Spleen (tissue), 7 donors: ENCODE results near the gene GALNT11.

Experiments used
- CTCF ChIP-seq, 11 experiments: fragments of 200-600 bp in 7 of 11; fragments of 450-650 bp in 4 of 11; sonication (generic) in 4 of 11; IDR thresholded peaks in 8 of 11; conservative IDR thresholded peaks in 3 of 11; 1 replicate in 7 of 11; 2 replicates in 4 of 11; pipeline versions ENCODE4 v1.4.0 to v1.8.0; 2016 to 2021; ENCODE audit warnings: antibody characterized with exemption in 11 of 11, inconsistent platforms in 4 of 11, mild to moderate bottlenecking in 1 of 11
- POLR2A ChIP-seq, 3 donors: fragments of 450-650 bp; IDR thresholded peaks; one replicate each; pipeline ENCODE4 v1.5.1; 2017; ENCODE audit warnings: antibody characterized with exemption in 3 of 3, mild to moderate bottlenecking in 1 of 3
- POLR2AphosphoS5 ChIP-seq, 3 donors: sonication (generic); formaldehyde crosslinking; IDR thresholded peaks; one replicate each; pipeline ENCODE4 v1.5.1; 2017; ENCODE audit warnings: antibody characterized with exemption in 3 of 3
- donor health status: DM: no; HTN: no; CAD: no; lungs with moderate emphysema.
- donor health status: DM: no; HTN: no; CAD: no.
- donor health status: DM: no; HTN: no; CAD: no.

GRCh38 chr7:152161171-152161570, 135.7 kb downstream of the GALNT11 start:
- TF ChIP-seq CTCF (IDR thresholded peaks at IDR 0.05 in 8 of 11, conservative IDR thresholded peaks at IDR 0.05 in 3 of 11) (no peak), POLR2AphosphoS5 (IDR thresholded peaks at IDR 0.05) (no peak), POLR2A (IDR thresholded peaks at IDR 0.05) (no peak)
